CD4-positive, CD25-positive, alpha-beta regulatory T cell (primary cell): ENCODE measurements around the gene KRT39. TPM values are rescaled to one million over a fixed set of nuclear protein-coding genes. Genes with fewer than 3 reads are reported as not detected.

Source experiments
- ATAC-seq, 2 donors: fragments of 150-1000 bp; cut with Tn5 transposase; one replicate each; pipeline ENCODE4 v1.10.0; 2021; ENCODE audit warnings: low read depth in 2 of 2, moderate number of reproducible peaks in 2 of 2, moderate library complexity in 1 of 2
- DNase-seq, 3 donors: peaks; one replicate each; pipeline versions ENCODE4 v3.0.0 to v3.0.0-alpha.2; 2012 to 2022; ENCODE audit warnings: mixed read lengths in 1 of 3
- H3K27ac ChIP-seq: one replicate; pipeline ENCODE4 v1.7.0; 2013; ENCODE audit warnings: mild to moderate bottlenecking, low read length; ENCODE audit not compliant: insufficient read depth, poor library complexity, severe bottlenecking
- H3K27me3 ChIP-seq: one replicate; pipeline ENCODE4 v1.7.0; 2013; ENCODE audit warnings: low read length; ENCODE audit not compliant: control insufficient read depth, insufficient read depth
- H3K36me3 ChIP-seq: one replicate; pipeline ENCODE4 v1.7.0; 2013; ENCODE audit warnings: mild to moderate bottlenecking, low read length, moderate library complexity; ENCODE audit not compliant: control insufficient read depth, insufficient read depth
- H3K4me1 ChIP-seq: 2 replicates; pipeline ENCODE4 v1.7.0; 2013; ENCODE audit warnings: mild to moderate bottlenecking, low read length; ENCODE audit not compliant: insufficient read depth, control insufficient read depth, poor library complexity, severe bottlenecking
- H3K4me3 ChIP-seq: one replicate; pipeline ENCODE4 v1.7.0; 2013; ENCODE audit warnings: low read depth, mild to moderate bottlenecking, low read length, moderate library complexity
- H3K9me3 ChIP-seq, 2 experiments: 1 replicate in 1 of 2; 2 replicates in 1 of 2; pipeline ENCODE4 v1.7.0; 2013; ENCODE audit warnings: low read length in 2 of 2, mild to moderate bottlenecking in 1 of 2, moderate library complexity in 1 of 2; ENCODE audit not compliant: control insufficient read depth in 2 of 2
- H3K27ac Mint-ChIP-seq, 3 donors: one replicate each; pipeline ENCODE4 v1.8.0; 2020 to 2022; ENCODE audit warnings: mild to moderate bottlenecking in 3 of 3, mixed read lengths in 3 of 3, moderate library complexity in 2 of 3
- H3K27me3 Mint-ChIP-seq: one replicate; pipeline ENCODE4 v1.8.0; 2022; ENCODE audit warnings: mild to moderate bottlenecking, mixed read lengths
- H3K36me3 Mint-ChIP-seq: one replicate; pipeline ENCODE4 v1.8.0; 2020; ENCODE audit warnings: mixed read lengths
- H3K4me1 Mint-ChIP-seq, 4 donors: one replicate each; pipeline ENCODE4 v1.8.0; 2020 to 2022; ENCODE audit warnings: mixed read lengths in 4 of 4, mild to moderate bottlenecking in 1 of 4
- H3K4me3 Mint-ChIP-seq, 4 donors: one replicate each; pipeline ENCODE4 v1.8.0; 2020 to 2022; ENCODE audit warnings: mild to moderate bottlenecking in 4 of 4, mixed read lengths in 4 of 4, moderate library complexity in 3 of 4
- H3K9me3 Mint-ChIP-seq, 7 donors: one replicate each; pipeline ENCODE4 v1.8.0; 2020 to 2022; ENCODE audit warnings: mixed read lengths in 7 of 7, mild to moderate bottlenecking in 3 of 7, moderate library complexity in 2 of 7
- polyA plus RNA-seq, 4 donors: library from polyadenylated mRNA; unstranded; fragments of 300-500 nt; fragmentation: Illumina TruSeq; gene quantifications; one replicate each; pipeline ENCODE4 v1.2.3, GENCODE V29; 2021
- total RNA-seq: library from RNA; stranded (reverse); gene quantifications from one replicate; pipeline ENCODE4 v1.2.3, GENCODE V29; 2022

Gene KRT39
- total and polyA plus RNA-seq, 5 donors from 2014 or later: not detected

- peaks cover 30% of the 10 kb centered on the region for H3K27me3 Mint-ChIP-seq
- H3K4me1 Mint-ChIP-seq: peaks cover 0 to 3% (median 0%) of the 10 kb centered on the region in 4 donors
- peaks cover 0 to 2% (median 0%) of the 10 kb centered on the region in 7 donors for H3K9me3 Mint-ChIP-seq
These were observed 6.6 kb downstream of the KRT39 start for GRCh38 chr17:40960144-40960543.

GRCh38 chr17:40958086-40958953 lies 8.4 kb downstream of the KRT39 start:
- H3K27me3 ChIP-seq: peaks cover 23% of the 10 kb centered on the region
- H3K9me3 Mint-ChIP-seq: peaks cover 0 to 2% (median 0%) of the 10 kb centered on the region in 7 donors
- no peaks in the 10 kb centered on the region for H3K36me3 Mint-ChIP-seq
- no peaks in the 10 kb centered on the region for H3K9me3 ChIP-seq
- peaks cover 23% of the 10 kb centered on the region for H3K27me3 Mint-ChIP-seq
- DNase-seq (no peak), ATAC-seq (no peak)
- no peaks in the 10 kb centered on the region for H3K4me1 ChIP-seq
- H3K4me1 Mint-ChIP-seq: no peaks in the 10 kb centered on the region
- no peaks in the 10 kb centered on the region for H3K36me3 ChIP-seq
- H3K27ac Mint-ChIP-seq: no peak overlapping the region
- no peak overlapping the region for H3K27ac ChIP-seq
- H3K4me3 Mint-ChIP-seq: no peak overlapping the region
- no peak overlapping the region for H3K4me3 ChIP-seq

More at GRCh38 chr17:40960144-40960543, 6.6 kb downstream of the KRT39 start:
- Histone ChIP-seq H3K36me3 (no peaks in the 10 kb centered on the region), H3K9me3 (no peaks in the 10 kb centered on the region), H3K4me1 (no peaks in the 10 kb centered on the region), H3K27me3 (peaks cover 11% of the 10 kb centered on the region), H3K4me3 (no peak overlapping the region), H3K27ac (no peak overlapping the region)
- no peak for ATAC-seq
- Mint-ChIP-seq H3K27ac (no peak overlapping the region), H3K36me3 (no peaks in the 10 kb centered on the region), H3K4me3 (no peak overlapping the region)
- no peak for DNase-seq

- Histone ChIP-seq H3K27me3 (peaks cover 25% of the 10 kb centered on the region), H3K4me1 (no peaks in the 10 kb centered on the region), H3K9me3 (no peaks in the 10 kb centered on the region), H3K27ac (no peak overlapping the region), H3K36me3 (no peaks in the 10 kb centered on the region), H3K4me3 (no peak overlapping the region)
- H3K4me1 Mint-ChIP-seq: no peaks in the 10 kb centered on the region
- H3K9me3 Mint-ChIP-seq: peaks cover 0 to 2% (median 0%) of the 10 kb centered on the region in 7 donors
- peaks cover 23% of the 10 kb centered on the region for H3K27me3 Mint-ChIP-seq
- no peak overlapping the region for H3K27ac Mint-ChIP-seq
- no peak overlapping the region for H3K4me3 Mint-ChIP-seq
- H3K36me3 Mint-ChIP-seq: no peaks in the 10 kb centered on the region
- ATAC-seq (no peak), DNase-seq (no peak)
These were observed 10.1 kb downstream of the KRT39 start for GRCh38 chr17:40956401-40957254.

- DNase-seq: no peak
- Mint-ChIP-seq H3K27ac (no peak overlapping the region), H3K4me3 (no peak overlapping the region), H3K9me3 (peaks cover 0 to 2% (median 0%) of the 10 kb centered on the region in 7 donors), H3K27me3 (peaks cover 26% of the 10 kb centered on the region), H3K36me3 (no peaks in the 10 kb centered on the region), H3K4me1 (peaks cover 0 to 1% (median 0%) of the 10 kb centered on the region in 4 donors)
- Histone ChIP-seq H3K36me3 (no peaks in the 10 kb centered on the region), H3K9me3 (no peaks in the 10 kb centered on the region), H3K27ac (no peak overlapping the region), H3K4me3 (no peak overlapping the region), H3K4me1 (no peaks in the 10 kb centered on the region), H3K27me3 (peaks cover 25% of the 10 kb centered on the region)
- ATAC-seq: no peak
These were observed 12.9 kb downstream of the KRT39 start for GRCh38 chr17:40953881-40954280.

GRCh38 chr17:40952661-40953060 lies 14.1 kb downstream of the KRT39 start:
- Histone ChIP-seq H3K9me3 (no peaks in the 10 kb centered on the region), H3K4me1 (no peaks in the 10 kb centered on the region), H3K27me3 (peaks cover 30% of the 10 kb centered on the region), H3K4me3 (no peak overlapping the region), H3K36me3 (no peaks in the 10 kb centered on the region), H3K27ac (no peak overlapping the region)
- ATAC-seq (no peak), DNase-seq (no peak)
- Mint-ChIP-seq H3K4me1 (peaks cover 0 to 1% (median 0%) of the 10 kb centered on the region in 4 donors), H3K4me3 (no peak overlapping the region), H3K9me3 (no peaks in the 10 kb centered on the region), H3K36me3 (no peaks in the 10 kb centered on the region), H3K27me3 (peaks cover 26% of the 10 kb centered on the region), H3K27ac (no peak overlapping the region)

GRCh38 chr17:40952154-40952553 lies 14.6 kb downstream of the KRT39 start:
- H3K4me1 Mint-ChIP-seq: peaks cover 0 to 1% (median 0%) of the 10 kb centered on the region in 4 donors
- Histone ChIP-seq H3K9me3 (no peaks in the 10 kb centered on the region), H3K4me3 (no peak overlapping the region), H3K36me3 (no peaks in the 10 kb centered on the region), H3K4me1 (no peaks in the 10 kb centered on the region), H3K27ac (no peak overlapping the region), H3K27me3 (peaks cover 30% of the 10 kb centered on the region)
- H3K27ac Mint-ChIP-seq: no peak overlapping the region
- DNase-seq: no peak
- no peak overlapping the region for H3K4me3 Mint-ChIP-seq
- no peaks in the 10 kb centered on the region for H3K9me3 Mint-ChIP-seq
- ATAC-seq: no peak
- peaks cover 28% of the 10 kb centered on the region for H3K27me3 Mint-ChIP-seq
- H3K36me3 Mint-ChIP-seq: no peaks in the 10 kb centered on the region

- no peaks in the 10 kb centered on the region for H3K36me3 Mint-ChIP-seq
- peaks cover 36% of the 10 kb centered on the region for H3K27me3 ChIP-seq
- ATAC-seq: no peak
- H3K9me3 ChIP-seq: no peaks in the 10 kb centered on the region
- peaks cover 38% of the 10 kb centered on the region for H3K27me3 Mint-ChIP-seq
- H3K4me1 ChIP-seq: no peaks in the 10 kb centered on the region
- no peak overlapping the region for H3K27ac Mint-ChIP-seq
- H3K4me1 Mint-ChIP-seq: peaks cover 0 to 1% (median 0%) of the 10 kb centered on the region in 4 donors
- no peak for DNase-seq
- H3K36me3 ChIP-seq: no peaks in the 10 kb centered on the region
- no peaks in the 10 kb centered on the region for H3K9me3 Mint-ChIP-seq
- no peak overlapping the region for H3K27ac ChIP-seq
- no peak overlapping the region for H3K4me3 Mint-ChIP-seq
- no peak overlapping the region for H3K4me3 ChIP-seq
These were observed 15.6 kb downstream of the KRT39 start for GRCh38 chr17:40951011-40951622.
